ENCODE results near the gene ZNF132.

DNA sequence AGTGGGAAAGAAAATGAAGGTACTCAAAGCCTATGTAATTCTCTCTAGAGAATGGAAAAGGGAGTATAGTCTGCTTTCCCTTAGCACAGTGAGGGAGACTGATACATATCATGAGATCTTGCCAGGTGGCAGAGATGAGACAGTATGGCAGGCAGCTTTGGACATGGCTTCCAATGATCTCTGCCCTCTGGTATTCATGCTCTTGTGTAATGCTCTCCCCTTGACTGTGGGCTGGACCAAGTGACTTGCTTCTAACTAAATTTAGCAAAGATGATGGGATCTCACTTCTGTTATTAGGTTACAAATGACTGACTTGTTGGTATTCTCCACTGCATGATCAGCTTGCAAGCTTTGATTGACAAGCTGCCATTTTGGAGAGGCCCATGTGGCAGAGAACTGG lies 10.2 kb downstream of the ZNF132 start:
- no peak for TF ChIP-seq EP300 (IDR thresholded peaks at IDR 0.05; ENCODE audit: low read depth)
- TF ChIP-seq, protein P1, sequence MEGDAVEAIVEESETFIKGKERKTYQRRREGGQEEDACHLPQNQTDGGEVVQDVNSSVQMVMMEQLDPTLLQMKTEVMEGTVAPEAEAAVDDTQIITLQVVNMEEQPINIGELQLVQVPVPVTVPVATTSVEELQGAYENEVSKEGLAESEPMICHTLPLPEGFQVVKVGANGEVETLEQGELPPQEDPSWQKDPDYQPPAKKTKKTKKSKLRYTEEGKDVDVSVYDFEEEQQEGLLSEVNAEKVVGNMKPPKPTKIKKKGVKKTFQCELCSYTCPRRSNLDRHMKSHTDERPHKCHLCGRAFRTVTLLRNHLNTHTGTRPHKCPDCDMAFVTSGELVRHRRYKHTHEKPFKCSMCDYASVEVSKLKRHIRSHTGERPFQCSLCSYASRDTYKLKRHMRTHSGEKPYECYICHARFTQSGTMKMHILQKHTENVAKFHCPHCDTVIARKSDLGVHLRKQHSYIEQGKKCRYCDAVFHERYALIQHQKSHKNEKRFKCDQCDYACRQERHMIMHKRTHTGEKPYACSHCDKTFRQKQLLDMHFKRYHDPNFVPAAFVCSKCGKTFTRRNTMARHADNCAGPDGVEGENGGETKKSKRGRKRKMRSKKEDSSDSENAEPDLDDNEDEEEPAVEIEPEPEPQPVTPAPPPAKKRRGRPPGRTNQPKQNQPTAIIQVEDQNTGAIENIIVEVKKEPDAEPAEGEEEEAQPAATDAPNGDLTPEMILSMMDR (IDR thresholded peaks at IDR 0.05), result no peak
